Measurements from ENCODE around the gene CTDNEP1. TPM values are rescaled to one million over a fixed set of nuclear protein-coding genes. Genes with fewer than 3 reads are reported as not detected.

CTDNEP1 gene
- total RNA-seq, 1 donor from 2014 or later, result 103 TPM

DNA sequence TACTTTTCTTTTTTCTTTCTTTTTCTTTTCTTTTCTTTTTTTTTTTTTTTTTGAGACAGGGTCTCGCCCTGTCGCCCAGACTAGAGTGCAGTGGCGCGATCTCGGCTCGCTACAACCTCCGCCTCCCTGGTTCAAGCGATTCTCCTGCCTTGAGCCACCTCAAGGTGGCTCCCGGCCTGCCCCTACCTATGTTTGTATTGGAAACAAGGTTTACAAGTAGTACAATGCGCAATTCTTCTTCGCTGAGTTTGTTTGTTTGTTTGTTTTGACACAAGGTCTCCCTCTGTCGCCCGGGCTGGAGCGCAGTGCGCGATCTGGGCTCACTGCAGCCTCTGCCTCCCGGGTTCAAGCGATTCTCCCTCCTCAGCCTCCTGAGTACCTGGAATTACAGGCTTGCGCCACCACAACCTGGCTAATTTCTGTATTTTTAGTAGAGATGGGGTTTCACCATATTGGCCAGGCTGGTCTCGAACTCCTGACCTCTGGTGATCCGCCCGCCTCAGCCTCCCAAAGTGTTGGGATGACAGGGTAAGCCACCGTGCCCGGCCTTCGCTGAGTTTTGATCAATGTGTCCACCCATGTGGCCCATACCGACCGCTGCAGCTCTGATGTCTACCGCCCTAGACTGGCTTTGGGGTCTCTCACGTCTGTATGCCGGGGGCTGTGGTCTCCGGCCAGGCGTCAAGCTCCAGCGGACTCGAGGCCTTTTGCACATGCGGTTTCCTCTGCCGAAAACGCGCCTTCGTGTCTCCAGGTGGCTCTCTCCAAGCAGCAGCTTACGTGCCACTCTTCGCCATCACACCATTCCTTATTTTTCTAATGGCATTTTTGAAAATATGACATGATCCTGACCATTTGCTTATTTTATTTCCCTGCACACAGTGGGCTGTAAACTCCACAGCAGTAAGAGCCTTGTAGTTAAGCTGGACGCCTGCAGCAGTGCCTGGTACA lies 44.0 kb upstream of the CTDNEP1 start:
- Histone ChIP-seq H4K20me1 (ENCODE audit: insufficient read depth, low read length) (no peaks in the 10 kb centered on the region), H3K79me2 (ENCODE audit: insufficient read depth, low read length) (no peaks in the 10 kb centered on the region), H3K9me3 (ENCODE audit: insufficient read depth, low read depth, low read length) (no peaks in the 10 kb centered on the region), H2AFZ (ENCODE audit: low read depth, low read length) (peak overlapping the region; percentile 67), H3K4me3 (ENCODE audit: insufficient read depth, low read depth, low read length) (no peak overlapping the region), H3K27ac (ENCODE audit: low read depth, low read length) (no peak overlapping the region), H3K36me3 (ENCODE audit: insufficient read depth, low read length) (no peaks in the 10 kb centered on the region), H3K27me3 (ENCODE audit: insufficient read depth, low read length) (peaks cover 37% of the 10 kb centered on the region), H3K4me1 (ENCODE audit: insufficient read depth, low read length) (peaks cover 8% of the 10 kb centered on the region), H3K4me2 (ENCODE audit: low read length) (peak overlapping the region; percentile 78), H3K9ac (ENCODE audit: low read length) (no peak overlapping the region)
- FAIRE-seq (no peak), DNase-seq (ENCODE audit: low read depth) (no peak)
- Mint-ChIP-seq H3K4me1 (ENCODE audit: low read depth, unreplicated experiment) (peaks cover 2% of the 10 kb centered on the region), H3K27me3 (ENCODE audit: low read depth, unreplicated experiment) (peaks cover 55% of the 10 kb centered on the region), H3K9me3 (ENCODE audit: unreplicated experiment) (no peaks in the 10 kb centered on the region), H3K36me3 (ENCODE audit: low read depth, unreplicated experiment) (no peaks in the 10 kb centered on the region), H3K27ac (ENCODE audit: unreplicated experiment) (peak overlapping the region; percentile 18), H3K4me3 (ENCODE audit: unreplicated experiment) (peak overlapping the region; percentile 69)
- TF ChIP-seq EZH2 (IDR thresholded peaks at IDR 0.05; ENCODE audit: insufficient read depth, low read length), result no peak
- TF ChIP-seq, protein P1, sequence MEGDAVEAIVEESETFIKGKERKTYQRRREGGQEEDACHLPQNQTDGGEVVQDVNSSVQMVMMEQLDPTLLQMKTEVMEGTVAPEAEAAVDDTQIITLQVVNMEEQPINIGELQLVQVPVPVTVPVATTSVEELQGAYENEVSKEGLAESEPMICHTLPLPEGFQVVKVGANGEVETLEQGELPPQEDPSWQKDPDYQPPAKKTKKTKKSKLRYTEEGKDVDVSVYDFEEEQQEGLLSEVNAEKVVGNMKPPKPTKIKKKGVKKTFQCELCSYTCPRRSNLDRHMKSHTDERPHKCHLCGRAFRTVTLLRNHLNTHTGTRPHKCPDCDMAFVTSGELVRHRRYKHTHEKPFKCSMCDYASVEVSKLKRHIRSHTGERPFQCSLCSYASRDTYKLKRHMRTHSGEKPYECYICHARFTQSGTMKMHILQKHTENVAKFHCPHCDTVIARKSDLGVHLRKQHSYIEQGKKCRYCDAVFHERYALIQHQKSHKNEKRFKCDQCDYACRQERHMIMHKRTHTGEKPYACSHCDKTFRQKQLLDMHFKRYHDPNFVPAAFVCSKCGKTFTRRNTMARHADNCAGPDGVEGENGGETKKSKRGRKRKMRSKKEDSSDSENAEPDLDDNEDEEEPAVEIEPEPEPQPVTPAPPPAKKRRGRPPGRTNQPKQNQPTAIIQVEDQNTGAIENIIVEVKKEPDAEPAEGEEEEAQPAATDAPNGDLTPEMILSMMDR (IDR thresholded peaks at IDR 0.05; ENCODE audit: insufficient read depth, low read depth, low read length), result no peak

GRCh38 chr17:7294614-7295153 lies 43.1 kb upstream of the CTDNEP1 start, which contains the start of gene YBX2:
Gene YBX2 (minus strand): TSS chr17:7294639. CDS start chr17:7294500, 139 bp downstream.
- Mint-ChIP-seq H3K9me3 (ENCODE audit: unreplicated experiment) (no peaks in the 10 kb centered on the region), H3K27ac (ENCODE audit: unreplicated experiment) (peak within 1 kb of the TSS; percentile 18), H3K36me3 (ENCODE audit: low read depth, unreplicated experiment) (no peaks in the 10 kb centered on the region), H3K4me1 (ENCODE audit: low read depth, unreplicated experiment) (peaks cover 2% of the 10 kb centered on the region), H3K4me3 (ENCODE audit: unreplicated experiment) (peak within 1 kb of the TSS; percentile 69), H3K27me3 (ENCODE audit: low read depth, unreplicated experiment) (peaks cover 53% of the 10 kb centered on the region)
- no peaks in the 10 kb centered on the region for H4K20me1 ChIP-seq (ENCODE audit: insufficient read depth, low read length)
- no peak within 1 kb of the TSS for H3K4me3 ChIP-seq (ENCODE audit: insufficient read depth, low read depth, low read length)
- no peaks in the 10 kb centered on the region for H3K36me3 ChIP-seq (ENCODE audit: insufficient read depth, low read length)
- no peak within 1 kb of the TSS for H3K9ac ChIP-seq (ENCODE audit: low read length)
- DNase-seq (ENCODE audit: low read depth) (no peak), FAIRE-seq (no peak)
- peaks cover 8% of the 10 kb centered on the region for H3K4me1 ChIP-seq (ENCODE audit: insufficient read depth, low read length)
- H3K9me3 ChIP-seq (ENCODE audit: insufficient read depth, low read depth, low read length), result no peaks in the 10 kb centered on the region
- H3K27me3 ChIP-seq (ENCODE audit: insufficient read depth, low read length), result peaks cover 39% of the 10 kb centered on the region
- H3K79me2 ChIP-seq (ENCODE audit: insufficient read depth, low read length), result no peaks in the 10 kb centered on the region
- TF ChIP-seq, protein P1 (IDR thresholded peaks at IDR 0.05; ENCODE audit: insufficient read depth, low read depth, low read length), result no peak
- TF ChIP-seq EZH2 (IDR thresholded peaks at IDR 0.05; ENCODE audit: insufficient read depth, low read length), result peak; percentile 85
- H2AFZ ChIP-seq (ENCODE audit: low read depth, low read length), result no peak within 1 kb of the TSS
- H3K27ac ChIP-seq (ENCODE audit: low read depth, low read length), result no peak within 1 kb of the TSS
- peak within 1 kb of the TSS; percentile 58 for H3K4me2 ChIP-seq (ENCODE audit: low read length)

All from astrocyte (in vitro differentiated cells and primary cell).